NCI-H1105 treated with DMSO at 0.1 percent for 48 hours (cell line): Measurements from ENCODE around the gene ADAM11.

Experiments
- DNase-seq: peaks from one replicate; lab custom pipeline; 2025; lab: John Stamatoyannopoulos, UW

The ADAM11 gene

GRCh38 chr17:44831371-44831770 is 72.6 kb downstream of the ADAM11 start:
- DNase-seq: no peak
